H9 (cell line): ENCODE data around the gene E4F1. TPM values are rescaled to one million over a fixed set of nuclear protein-coding genes. Genes with fewer than 3 reads are reported as not detected.

Experiments
- DNase-seq: peaks from one replicate; pipeline ENCODE4 v3.0.0-alpha.2; 2017
- H2AFZ ChIP-seq: one replicate; pipeline ENCODE4 v1.6.1; 2013; ENCODE audit warnings: mild to moderate bottlenecking, low read length, control low read depth, moderate library complexity
- H2AK5ac ChIP-seq: 2 replicates; pipeline ENCODE4 v1.6.1; 2013; ENCODE audit warnings: low read length, control low read depth, mixed read lengths; ENCODE audit not compliant: insufficient read length
- H2BK120ac ChIP-seq: one replicate; pipeline ENCODE4 v1.6.1; 2013; ENCODE audit warnings: low read depth, mild to moderate bottlenecking, low read length, control low read depth, inconsistent platforms; ENCODE audit not compliant: poor library complexity, severe bottlenecking
- H2BK12ac ChIP-seq: 2 replicates; pipeline ENCODE4 v1.6.1; 2013; ENCODE audit warnings: low read length, control low read depth, mixed read lengths, low read depth; ENCODE audit not compliant: insufficient read length
- H2BK15ac ChIP-seq: 2 replicates; pipeline ENCODE4 v1.6.1; 2013; ENCODE audit warnings: low read depth, low read length, control low read depth
- H2BK20ac ChIP-seq: one replicate; pipeline ENCODE4 v1.6.1; 2013; ENCODE audit warnings: low read depth, mild to moderate bottlenecking, low read length, control low read depth, inconsistent platforms; ENCODE audit not compliant: poor library complexity, severe bottlenecking
- H2BK5ac ChIP-seq: 2 replicates; pipeline ENCODE4 v1.6.1; 2013; ENCODE audit warnings: low read length, control low read depth, mixed read lengths; ENCODE audit not compliant: insufficient read length
- H3K14ac ChIP-seq: 2 replicates; pipeline ENCODE4 v1.6.1; 2013; ENCODE audit warnings: low read length, control low read depth; ENCODE audit not compliant: insufficient read depth
- H3K18ac ChIP-seq: 2 replicates; pipeline ENCODE4 v1.6.1; 2013; ENCODE audit warnings: low read depth, mild to moderate bottlenecking, mixed read lengths, low read length, control low read depth; ENCODE audit not compliant: insufficient read length
- H3K23ac ChIP-seq: 2 replicates; pipeline ENCODE4 v1.6.1; 2013; ENCODE audit warnings: low read length, control low read depth, mixed read lengths, low read depth; ENCODE audit not compliant: insufficient read length
- H3K23me2 ChIP-seq: 2 replicates; pipeline ENCODE4 v1.6.1; 2013; ENCODE audit warnings: low read depth, mild to moderate bottlenecking, mixed read lengths, low read length, control low read depth; ENCODE audit not compliant: insufficient read length, poor library complexity, severe bottlenecking
- H3K27ac ChIP-seq: 2 replicates; pipeline ENCODE4 v1.5.1; 2013; ENCODE audit warnings: low read length, control low read depth, mixed read lengths, low read depth; ENCODE audit not compliant: insufficient read length
- H3K27me3 ChIP-seq: 2 replicates; pipeline ENCODE4 v1.6.1; 2013; ENCODE audit warnings: low read length, control low read depth, inconsistent platforms; ENCODE audit not compliant: insufficient read depth
- H3K4ac ChIP-seq: 2 replicates; pipeline ENCODE4 v1.6.1; 2013; ENCODE audit warnings: low read depth, mild to moderate bottlenecking, control low read depth, inconsistent platforms, low read length, moderate library complexity
- H3K4me1 ChIP-seq: 2 replicates; pipeline ENCODE4 v1.6.1; 2013; ENCODE audit warnings: low read length, control low read depth, inconsistent platforms; ENCODE audit not compliant: insufficient read depth
- H3K4me2 ChIP-seq: 2 replicates; pipeline ENCODE4 v1.6.1; 2013; ENCODE audit warnings: low read length, control low read depth, mixed read lengths; ENCODE audit not compliant: insufficient read length, insufficient read depth
- H3K56ac ChIP-seq: 2 replicates; pipeline ENCODE4 v1.6.1; 2013; ENCODE audit warnings: low read depth, mild to moderate bottlenecking, mixed read lengths, low read length, control low read depth; ENCODE audit not compliant: insufficient read length
- H3K79me1 ChIP-seq: 2 replicates; pipeline ENCODE4 v1.6.1; 2013; ENCODE audit warnings: low read depth, mild to moderate bottlenecking, moderate library complexity, low read length, control low read depth, inconsistent platforms; ENCODE audit not compliant: insufficient read depth, poor library complexity, severe bottlenecking
- H3K79me2 ChIP-seq: 2 replicates; pipeline ENCODE4 v1.6.1; 2013; ENCODE audit warnings: low read length, control low read depth, inconsistent platforms; ENCODE audit not compliant: insufficient read depth
- H3K9ac ChIP-seq: 2 replicates; pipeline ENCODE4 v1.6.1; 2013; ENCODE audit warnings: low read length, control low read depth, mixed read lengths; ENCODE audit not compliant: insufficient read length; ENCODE audit errors: extremely low read depth
- H3K9me3 ChIP-seq: one replicate; pipeline ENCODE4 v1.6.1; 2013; ENCODE audit warnings: low read depth, low read length, inconsistent platforms; ENCODE audit not compliant: control insufficient read depth
- H3T11ph ChIP-seq: one replicate; pipeline ENCODE4 v1.6.1; 2013; ENCODE audit warnings: mild to moderate bottlenecking, low read length, control low read depth, inconsistent platforms
- H4K20me1 ChIP-seq: one replicate; pipeline ENCODE4 v1.6.1; 2013; ENCODE audit not compliant: control insufficient read depth, insufficient read length, insufficient read depth
- H4K5ac ChIP-seq: 2 replicates; pipeline ENCODE4 v1.6.1; 2013; ENCODE audit warnings: low read depth, mild to moderate bottlenecking, mixed read lengths, low read length, control low read depth; ENCODE audit not compliant: insufficient read length
- H4K8ac ChIP-seq: replicated peaks from 2 replicates; pipeline ENCODE4 v1.6.1; 2013; ENCODE audit warnings: low read length, control low read depth, mixed read lengths, low read depth; ENCODE audit not compliant: insufficient read length
- H4K91ac ChIP-seq: 2 replicates; pipeline ENCODE4 v1.6.1; 2013; ENCODE audit warnings: low read depth, mild to moderate bottlenecking, moderate library complexity, mixed read lengths, low read length, control low read depth; ENCODE audit not compliant: insufficient read length
- H3K27ac Mint-ChIP-seq, 3 experiments: 2 replicates in 2 of 3; 3 replicates in 1 of 3; pipeline ENCODE4 v1.8.0; 2020 to 2021; ENCODE audit warnings: mixed read lengths in 3 of 3, mild to moderate bottlenecking in 1 of 3, moderate library complexity in 1 of 3
- H3K27me3 Mint-ChIP-seq: 2 replicates; pipeline ENCODE4 v1.8.0; 2021; ENCODE audit warnings: low read depth, mild to moderate bottlenecking, moderate library complexity, mixed read lengths
- H3K36me3 Mint-ChIP-seq, 3 experiments: 2 replicates in 2 of 3; 3 replicates in 1 of 3; pipeline ENCODE4 v1.8.0; 2020 to 2021; ENCODE audit warnings: low read depth in 3 of 3, mixed read lengths in 3 of 3; ENCODE audit not compliant: insufficient read depth in 1 of 3
- H3K4me1 Mint-ChIP-seq, 2 experiments: 2 replicates each; pipeline ENCODE4 v1.8.0; 2020; ENCODE audit warnings: mixed read lengths in 2 of 2
- H3K4me3 Mint-ChIP-seq, 2 experiments: 2 replicates in 1 of 2; 3 replicates in 1 of 2; pipeline ENCODE4 v1.8.0; 2020 to 2021; ENCODE audit warnings: mild to moderate bottlenecking in 2 of 2, mixed read lengths in 2 of 2, moderate library complexity in 1 of 2
- H3K9me3 Mint-ChIP-seq, 2 experiments: 2 replicates in 1 of 2; 3 replicates in 1 of 2; pipeline ENCODE4 v1.8.0; 2020; ENCODE audit warnings: mild to moderate bottlenecking in 2 of 2, mixed read lengths in 2 of 2, moderate library complexity in 1 of 2
- CTCF ChIP-seq: fragments of 200-600 bp; sonication (generic); conservative IDR thresholded peaks from 3 replicates; pipeline ENCODE4 v1.8.0; 2021; ENCODE audit warnings: antibody characterized with exemption, mild to moderate bottlenecking
- WGBS: extraction: QIAGEN DNeasy Blood & Tissue Kit; methylation state at CpG from one replicate; pipeline ENCODE4 v1.1.7; 2013; ENCODE audit warnings: missing lambda C conversion rate, low lambda C conversion rate, mixed read lengths; ENCODE audit not compliant: insufficient read length; ENCODE audit errors: extremely low coverage; 5-methylcytosine and 5-hydroxymethylcytosine counted together
- total RNA-seq: library from RNA; stranded (reverse); gene quantifications from 2 replicates; pipeline ENCODE4 v1.2.1, GENCODE V29; 2021

Gene E4F1
- total RNA-seq, 1 experiment from 2014 or later, result 35.9 TPM

GRCh38 chr16:2190002-2190658, 33.3 kb upstream of the E4F1 start:
- Histone ChIP-seq H2BK5ac (no peak overlapping the region), H2AK5ac (no peak overlapping the region), H3K27me3 (no peaks in the 10 kb centered on the region), H3K79me2 (no peaks in the 10 kb centered on the region), H4K5ac (no peak overlapping the region), H3K27ac (no peak overlapping the region), H3K4me2 (no peak overlapping the region), H2BK120ac (no peak overlapping the region), H3K4ac (no peak overlapping the region), H3K9ac (no peak overlapping the region), H3K23me2 (no peaks in the 10 kb centered on the region), H3T11ph (no peak overlapping the region), H3K79me1 (no peaks in the 10 kb centered on the region), H3K23ac (no peak overlapping the region), H4K20me1 (no peaks in the 10 kb centered on the region), H4K8ac (no peak overlapping the region), H3K9me3 (no peaks in the 10 kb centered on the region), H4K91ac (no peak overlapping the region), H3K4me1 (no peaks in the 10 kb centered on the region), H2BK20ac (no peak overlapping the region), H3K14ac (no peak overlapping the region), H2BK15ac (no peak overlapping the region), H3K56ac (no peak overlapping the region), H2BK12ac (no peak overlapping the region), H3K18ac (no peak overlapping the region), H2AFZ (no peak overlapping the region)
- H3K9me3 Mint-ChIP-seq, result no peaks in the 10 kb centered on the region
- no CpG with 5 or more reads among the region's 24 CpGs for WGBS
- H3K4me1 Mint-ChIP-seq, result peaks cover 4 to 5% of the 10 kb centered on the region in 2 experiments; a peak in 1 of 4 replicates
- no peak for TF ChIP-seq CTCF
- peaks cover 2% of the 10 kb centered on the region for H3K27me3 Mint-ChIP-seq
- no peak overlapping the region for H3K27ac Mint-ChIP-seq
- DNase-seq, result no peak
- H3K36me3 Mint-ChIP-seq, result no peaks in the 10 kb centered on the region
- H3K4me3 Mint-ChIP-seq, result no peak overlapping the region
